AG09309 (cell line): ENCODE results near the gene ADAMTS10.
A peak's percentile ranks its signal among the peaks of the same experiment; 100 is the strongest.
"Not testable (repeated sequence)": the region's sequence is repeated elsewhere in the genome, so short reads cannot be mapped to it uniquely, and the experiment has no call there.

ENCODE experiments used
- DNase-seq: peaks from one replicate; pipeline ENCODE4 v3.0.0-alpha.2; 2010; ENCODE audit warnings: low read depth
- H3K4me3 ChIP-seq: 2 replicates; pipeline ENCODE4 v1.5.1; 2011; ENCODE audit warnings: mild to moderate bottlenecking, low read depth, low read length, moderate library complexity; ENCODE audit not compliant: control insufficient read depth
- TF ChIP-seq, protein P1 (sequence below): IDR thresholded peaks from 2 replicates; pipeline ENCODE4 v1.5.1; 2011; ENCODE audit warnings: mild to moderate bottlenecking, low read depth, low read length, inconsistent platforms; ENCODE audit not compliant: insufficient read depth, control insufficient read depth; ENCODE audit errors: missing control alignments

The ADAMTS10 gene

GRCh38 chr19:8575467-8575997, 35.0 kb downstream of the ADAMTS10 start:
- no peak for DNase-seq
- no peak overlapping the region for H3K4me3 ChIP-seq
- TF ChIP-seq, protein P1, sequence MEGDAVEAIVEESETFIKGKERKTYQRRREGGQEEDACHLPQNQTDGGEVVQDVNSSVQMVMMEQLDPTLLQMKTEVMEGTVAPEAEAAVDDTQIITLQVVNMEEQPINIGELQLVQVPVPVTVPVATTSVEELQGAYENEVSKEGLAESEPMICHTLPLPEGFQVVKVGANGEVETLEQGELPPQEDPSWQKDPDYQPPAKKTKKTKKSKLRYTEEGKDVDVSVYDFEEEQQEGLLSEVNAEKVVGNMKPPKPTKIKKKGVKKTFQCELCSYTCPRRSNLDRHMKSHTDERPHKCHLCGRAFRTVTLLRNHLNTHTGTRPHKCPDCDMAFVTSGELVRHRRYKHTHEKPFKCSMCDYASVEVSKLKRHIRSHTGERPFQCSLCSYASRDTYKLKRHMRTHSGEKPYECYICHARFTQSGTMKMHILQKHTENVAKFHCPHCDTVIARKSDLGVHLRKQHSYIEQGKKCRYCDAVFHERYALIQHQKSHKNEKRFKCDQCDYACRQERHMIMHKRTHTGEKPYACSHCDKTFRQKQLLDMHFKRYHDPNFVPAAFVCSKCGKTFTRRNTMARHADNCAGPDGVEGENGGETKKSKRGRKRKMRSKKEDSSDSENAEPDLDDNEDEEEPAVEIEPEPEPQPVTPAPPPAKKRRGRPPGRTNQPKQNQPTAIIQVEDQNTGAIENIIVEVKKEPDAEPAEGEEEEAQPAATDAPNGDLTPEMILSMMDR, result no peak

DNA sequence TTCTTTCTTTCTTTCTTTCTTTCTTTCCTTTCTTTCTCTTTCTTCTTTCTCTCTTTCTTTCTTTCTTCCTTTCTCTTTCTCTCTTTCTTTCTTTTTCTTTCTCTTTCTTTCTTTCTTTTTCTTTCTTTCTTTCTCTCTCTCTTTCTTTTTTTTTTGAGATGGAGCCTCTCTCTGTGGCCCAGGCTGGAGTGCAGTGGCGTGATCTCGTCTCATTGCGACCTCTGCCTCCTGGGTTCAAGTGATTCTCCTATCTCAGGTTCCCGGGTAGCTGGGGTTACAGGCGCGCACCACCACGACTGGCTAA, 35.9 kb downstream of the ADAMTS10 start:
- not testable (repeated sequence) for DNase-seq, H3K4me3 ChIP-seq

DNA sequence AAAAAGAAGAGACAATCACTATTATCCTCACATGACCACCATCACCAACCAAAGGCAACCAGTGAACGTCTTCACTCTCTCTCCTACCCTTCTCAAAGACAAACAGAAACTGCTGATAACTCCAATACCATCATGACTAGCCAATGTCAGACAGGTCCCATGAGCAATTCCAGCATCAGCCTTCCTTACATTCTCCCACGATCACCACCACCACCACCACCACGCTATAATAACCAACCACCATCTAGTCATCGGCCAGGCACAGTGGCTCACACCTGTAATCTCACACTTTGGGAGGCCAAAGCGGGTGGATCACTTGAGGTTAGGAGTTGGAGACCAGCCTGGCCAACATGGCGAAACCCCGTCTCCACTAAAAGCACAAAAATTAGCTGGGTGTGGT, 37.2 kb downstream of the ADAMTS10 start:
- TF ChIP-seq, protein P1, result no peak
- H3K4me3 ChIP-seq, result no peak overlapping the region
- DNase-seq, result no peak

DNA sequence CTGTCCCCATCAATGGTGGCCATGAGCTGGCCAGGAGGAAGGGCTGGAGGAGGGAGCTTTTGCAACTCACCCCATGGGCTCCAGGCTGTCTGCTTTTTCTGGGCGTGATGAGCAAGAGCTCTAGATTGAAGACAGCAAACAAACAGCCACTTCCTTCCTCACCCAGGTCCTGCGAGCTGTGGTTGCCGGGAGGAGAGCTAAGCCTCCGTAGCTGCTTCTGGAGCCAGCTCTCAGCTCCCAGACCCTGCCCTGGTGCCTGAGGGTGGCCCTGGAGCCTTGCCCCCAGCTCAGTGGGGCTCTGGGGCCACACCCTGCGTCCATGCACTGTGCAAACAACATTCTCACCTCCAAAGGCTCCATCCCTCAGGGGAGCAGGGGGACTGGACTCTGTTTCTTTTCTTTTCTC, 39.5 kb downstream of the ADAMTS10 start:
- no peak overlapping the region for H3K4me3 ChIP-seq
- TF ChIP-seq, protein P1, result no peak
- no peak for DNase-seq

GRCh38 chr19:8569066-8569771, 41.3 kb downstream of the ADAMTS10 start:
- DNase-seq, result peak; percentile 90
- TF ChIP-seq, protein P1, result no peak
- H3K4me3 ChIP-seq, result no peak overlapping the region

DNA sequence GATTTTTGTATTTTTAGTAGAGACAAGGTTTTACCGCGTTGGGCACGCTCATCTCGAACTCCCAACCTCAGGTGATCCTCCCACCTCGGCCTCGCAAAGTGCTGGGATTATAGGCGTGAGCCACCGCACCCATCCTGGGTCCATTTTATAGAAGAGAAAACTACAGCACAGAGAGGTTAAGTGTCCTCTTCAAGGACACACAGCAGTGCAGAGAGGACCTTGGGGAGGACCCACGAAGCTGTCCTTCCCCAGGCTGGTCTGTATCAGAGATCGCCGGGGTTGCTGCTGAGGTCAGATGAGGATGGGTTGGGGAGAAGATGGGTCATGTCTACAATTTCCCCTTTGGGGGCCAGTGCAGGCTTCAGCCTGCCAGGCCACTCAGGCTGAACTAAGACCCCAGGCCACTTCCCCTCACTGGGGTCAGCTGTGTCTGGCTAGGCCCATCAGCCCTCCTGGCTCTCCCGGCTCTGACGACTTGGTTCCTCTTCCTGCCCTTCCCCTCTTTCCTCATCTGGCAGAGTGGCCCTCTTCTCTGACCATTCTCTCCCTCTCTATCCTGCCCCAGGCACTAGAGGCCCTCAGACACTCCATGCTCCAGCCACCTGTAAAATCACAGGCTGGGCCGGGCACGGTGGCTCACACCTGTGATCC, 42.9 kb downstream of the ADAMTS10 start:
- no peak for DNase-seq
- TF ChIP-seq, protein P1, result no peak
- H3K4me3 ChIP-seq, result no peak overlapping the region

GRCh38 chr19:8566855-8567254, 43.7 kb downstream of the ADAMTS10 start:
- no peak overlapping the region for H3K4me3 ChIP-seq
- TF ChIP-seq, protein P1, result no peak
- no peak for DNase-seq

GRCh38 chr19:8564866-8565265, 45.6 kb downstream of the ADAMTS10 start:
- not testable (repeated sequence) for DNase-seq, H3K4me3 ChIP-seq
